Stimulated activated naive CD8-positive, alpha-beta T cell treated with anti-CD3 and anti-CD28 coated beads, Interleukin-15, amount 100 ng/mL, for 72 hours (primary cell): ENCODE results near the gene CCDC12.
A peak's percentile ranks its signal among the peaks of the same experiment; 100 is the strongest.

ENCODE experiments used
- ATAC-seq: fragments of 150-1000 bp; cut with Tn5 transposase; 2 replicates; pipeline ENCODE4 v1.10.0; 2021; ENCODE audit warnings: mild to moderate bottlenecking, moderate library complexity
- DNase-seq, 2 donors: peaks; one replicate each; pipeline ENCODE4 v3.0.0; 2021 to 2022
- H3K27ac Mint-ChIP-seq, 2 donors: one replicate each; pipeline ENCODE4 v1.8.0; 2022; ENCODE audit warnings: mild to moderate bottlenecking in 2 of 2, mixed read lengths in 2 of 2, moderate library complexity in 2 of 2
- H3K27me3 Mint-ChIP-seq: one replicate; pipeline ENCODE4 v1.8.0; 2022; ENCODE audit warnings: mixed read lengths
- H3K4me1 Mint-ChIP-seq: one replicate; pipeline ENCODE4 v1.8.0; 2022; ENCODE audit warnings: mild to moderate bottlenecking, mixed read lengths
- H3K4me3 Mint-ChIP-seq, 2 donors: one replicate each; pipeline ENCODE4 v1.8.0; 2022; ENCODE audit warnings: mild to moderate bottlenecking in 2 of 2, mixed read lengths in 2 of 2, moderate library complexity in 1 of 2
- H3K9me3 Mint-ChIP-seq, 2 donors: one replicate each; pipeline ENCODE4 v1.8.0; 2022; ENCODE audit warnings: mixed read lengths in 2 of 2

CCDC12 gene

GRCh38 chr3:46962427-46962826, 14.1 kb downstream of the CCDC12 start:
- no peak for ATAC-seq
- no peak overlapping the region for H3K27ac Mint-ChIP-seq

GRCh38 chr3:46960835-46961234, 15.7 kb downstream of the CCDC12 start:
- DNase-seq (no peak), ATAC-seq (no peak)
- H3K4me3 Mint-ChIP-seq, result peak overlapping the region; percentile 5 to 79
- H3K4me1 Mint-ChIP-seq, result peaks cover 87% of the 10 kb centered on the region
- H3K27ac Mint-ChIP-seq, result peak overlapping the region; percentile 79 to 86
- no peaks in the 10 kb centered on the region for H3K9me3 Mint-ChIP-seq
- H3K27me3 Mint-ChIP-seq, result no peaks in the 10 kb centered on the region

More at GRCh38 chr3:46962427-46962826, 14.1 kb downstream of the CCDC12 start:
- peaks cover 87% of the 10 kb centered on the region for H3K4me1 Mint-ChIP-seq
- no peaks in the 10 kb centered on the region for H3K27me3 Mint-ChIP-seq
- DNase-seq, result no peak
- no peak overlapping the region for H3K4me3 Mint-ChIP-seq
- H3K9me3 Mint-ChIP-seq, result no peaks in the 10 kb centered on the region

- ATAC-seq (no peak), DNase-seq (no peak)
- H3K4me1 Mint-ChIP-seq, result peaks cover 87% of the 10 kb centered on the region
- H3K9me3 Mint-ChIP-seq, result no peaks in the 10 kb centered on the region
- H3K27me3 Mint-ChIP-seq, result no peaks in the 10 kb centered on the region
- H3K27ac Mint-ChIP-seq, result peak overlapping the region; percentile 12 to 79
- H3K4me3 Mint-ChIP-seq, result peak overlapping the region; percentile 74 to 79
Observed at GRCh38 chr3:46960081-46960701, 16.4 kb downstream of the CCDC12 start.

- DNase-seq (peak; percentile 47 to 70), ATAC-seq (peak; percentile 89)
- Mint-ChIP-seq H3K27me3 (no peaks in the 10 kb centered on the region), H3K4me3 (peak overlapping the region; percentile 74 to 79), H3K9me3 (no peaks in the 10 kb centered on the region), H3K27ac (peak overlapping the region; percentile 39 to 90), H3K4me1 (peaks cover 96% of the 10 kb centered on the region)
Observed at GRCh38 chr3:46959161-46959511, 17.4 kb downstream of the CCDC12 start.

- DNase-seq (no peak), ATAC-seq (no peak)
- no peaks in the 10 kb centered on the region for H3K9me3 Mint-ChIP-seq
- peak overlapping the region; percentile 39 to 90 for H3K27ac Mint-ChIP-seq
- H3K27me3 Mint-ChIP-seq, result no peaks in the 10 kb centered on the region
- H3K4me1 Mint-ChIP-seq, result peaks cover 100% of the 10 kb centered on the region
- H3K4me3 Mint-ChIP-seq, result peak overlapping the region; percentile 74 to 79
Observed at GRCh38 chr3:46958467-46959160, 17.9 kb downstream of the CCDC12 start.

- Mint-ChIP-seq H3K4me1 (peaks cover 100% of the 10 kb centered on the region), H3K4me3 (peak overlapping the region; percentile 79 to 83), H3K9me3 (no peaks in the 10 kb centered on the region), H3K27me3 (no peaks in the 10 kb centered on the region), H3K27ac (peak overlapping the region; percentile 88 to 97)
- DNase-seq, result no peak
- ATAC-seq, result no peak
Observed at GRCh38 chr3:46957092-46957820, 19.3 kb downstream of the CCDC12 start.

GRCh38 chr3:46955801-46956259, 20.7 kb downstream of the CCDC12 start:
- no peaks in the 10 kb centered on the region for H3K9me3 Mint-ChIP-seq
- DNase-seq (peak; percentile 38 to 66), ATAC-seq (peak; percentile 68)
- no peaks in the 10 kb centered on the region for H3K27me3 Mint-ChIP-seq
- peak overlapping the region; percentile 79 to 83 for H3K4me3 Mint-ChIP-seq
- peaks cover 97% of the 10 kb centered on the region for H3K4me1 Mint-ChIP-seq
- H3K27ac Mint-ChIP-seq, result peak overlapping the region; percentile 97

DNA sequence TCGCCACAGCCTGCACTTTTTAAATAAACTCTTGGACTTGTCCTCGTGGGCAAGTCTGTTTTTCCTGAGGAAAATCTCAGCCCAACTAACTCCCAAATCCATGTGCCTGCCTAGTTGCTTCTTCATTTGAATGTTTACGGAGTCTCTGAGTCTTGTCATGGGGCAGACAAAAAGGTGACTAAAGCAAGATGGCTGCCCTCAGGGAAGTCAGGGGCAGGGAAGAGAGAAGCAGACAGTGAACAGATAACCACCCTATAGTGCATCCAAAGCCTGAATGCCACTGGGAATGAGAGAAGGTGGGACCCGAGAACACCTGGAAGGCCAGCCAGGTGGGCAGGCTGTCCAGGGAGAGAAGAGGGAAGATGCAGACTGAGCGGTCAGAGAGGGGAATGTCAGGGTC, 21.4 kb downstream of the CCDC12 start:
- Mint-ChIP-seq H3K27ac (peak overlapping the region; percentile 97), H3K4me3 (peak overlapping the region; percentile 79 to 83)

DNA sequence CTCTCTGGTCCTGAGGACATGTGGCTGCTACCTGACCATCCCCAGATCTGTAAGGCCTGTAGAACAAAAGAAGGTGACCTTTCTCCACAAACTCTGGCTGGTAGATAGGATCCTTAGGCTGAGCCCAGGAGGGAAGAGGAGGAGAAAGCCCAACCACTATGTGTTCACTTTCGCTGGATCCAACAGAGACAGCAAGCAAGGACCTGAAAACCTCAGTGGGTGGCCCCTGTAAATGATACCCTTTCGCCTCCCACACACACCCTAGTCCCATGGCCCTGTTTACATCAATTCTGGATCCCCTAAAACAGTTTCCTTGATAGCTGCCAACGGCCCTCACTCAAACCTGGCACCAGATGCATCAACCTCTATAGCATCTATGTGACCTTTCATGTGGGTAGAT, 22.4 kb downstream of the CCDC12 start:
- H3K9me3 Mint-ChIP-seq, result no peaks in the 10 kb centered on the region
- no peaks in the 10 kb centered on the region for H3K27me3 Mint-ChIP-seq
- ATAC-seq (peak; percentile 8), DNase-seq (peak in 1 of 2 donors; percentile 29)
- peaks cover 97% of the 10 kb centered on the region for H3K4me1 Mint-ChIP-seq
- H3K4me3 Mint-ChIP-seq, result peak overlapping the region; percentile 79 to 83
- peak overlapping the region; percentile 97 for H3K27ac Mint-ChIP-seq

More for the DNA sequence above, 21.4 kb downstream of the CCDC12 start:
- no peak for ATAC-seq
- no peak for DNase-seq
- Mint-ChIP-seq H3K9me3 (no peaks in the 10 kb centered on the region), H3K4me1 (peaks cover 97% of the 10 kb centered on the region), H3K27me3 (no peaks in the 10 kb centered on the region)

DNA sequence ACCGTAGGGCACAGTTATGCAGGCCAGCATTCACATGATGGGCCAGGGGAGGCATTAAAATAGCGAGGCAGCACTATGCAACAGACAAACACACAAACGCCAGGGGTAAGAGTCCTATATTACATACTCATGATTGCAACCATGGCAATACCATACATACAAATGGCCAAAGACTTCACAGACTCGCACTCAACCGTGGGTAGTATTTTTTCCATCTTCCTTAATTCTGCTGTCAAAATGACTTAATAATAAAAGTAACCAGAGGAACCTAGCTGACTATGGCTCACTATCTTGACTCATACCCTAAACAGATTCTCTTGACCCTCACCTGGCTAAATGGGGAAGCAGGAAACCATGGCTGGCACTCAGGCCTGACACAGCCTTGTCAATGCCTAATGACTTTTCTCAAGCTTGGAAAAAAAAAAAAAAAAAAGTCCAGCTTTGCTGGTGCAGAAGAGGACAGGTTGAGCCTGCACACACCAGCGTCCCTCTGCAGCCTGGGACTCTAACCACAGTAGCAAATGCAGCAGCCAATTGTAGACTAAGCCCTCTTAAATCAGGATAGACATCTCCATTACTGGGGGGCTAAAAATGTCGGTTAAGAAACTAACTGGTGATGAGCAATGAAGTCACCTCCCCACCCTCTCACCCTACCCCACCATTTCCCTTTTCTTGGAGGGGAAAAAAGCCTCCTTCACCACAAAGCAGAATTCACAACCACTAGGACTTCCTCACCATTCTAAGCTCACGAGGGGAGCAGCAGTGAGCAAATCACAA, 23.1 kb downstream of the CCDC12 start:
- ATAC-seq (peak; percentile 47), DNase-seq (peak in 1 of 2 donors; percentile 29)
- Mint-ChIP-seq H3K9me3 (no peaks in the 10 kb centered on the region), H3K4me3 (peak overlapping the region; percentile 79 to 83), H3K27me3 (no peaks in the 10 kb centered on the region), H3K4me1 (peaks cover 97% of the 10 kb centered on the region), H3K27ac (peak overlapping the region; percentile 59 to 97)

DNA sequence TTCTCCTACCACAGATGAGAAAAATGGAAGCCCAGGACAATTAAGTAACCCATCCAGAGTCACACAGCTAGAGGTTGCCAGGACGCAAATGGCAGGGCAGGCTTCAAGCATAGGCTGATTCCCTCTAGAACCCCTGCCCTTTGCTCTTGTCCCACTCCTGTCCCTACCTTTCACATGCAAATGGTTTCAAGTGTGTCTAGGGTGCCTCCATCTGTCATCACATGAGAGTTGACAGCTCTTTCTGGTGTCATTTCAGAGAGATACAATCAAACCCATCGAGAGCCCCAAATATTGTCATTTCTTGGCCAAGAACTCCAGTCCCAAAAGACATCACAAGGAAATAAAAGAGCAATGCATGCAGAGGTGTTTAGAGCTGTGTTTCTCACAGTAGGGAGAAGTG, 23.7 kb downstream of the CCDC12 start:
- DNase-seq (no peak), ATAC-seq (no peak)
- Mint-ChIP-seq H3K27ac (no peak overlapping the region), H3K27me3 (no peaks in the 10 kb centered on the region), H3K4me3 (peak overlapping the region; percentile 79 to 83), H3K9me3 (no peaks in the 10 kb centered on the region), H3K4me1 (peaks cover 97% of the 10 kb centered on the region)

DNA sequence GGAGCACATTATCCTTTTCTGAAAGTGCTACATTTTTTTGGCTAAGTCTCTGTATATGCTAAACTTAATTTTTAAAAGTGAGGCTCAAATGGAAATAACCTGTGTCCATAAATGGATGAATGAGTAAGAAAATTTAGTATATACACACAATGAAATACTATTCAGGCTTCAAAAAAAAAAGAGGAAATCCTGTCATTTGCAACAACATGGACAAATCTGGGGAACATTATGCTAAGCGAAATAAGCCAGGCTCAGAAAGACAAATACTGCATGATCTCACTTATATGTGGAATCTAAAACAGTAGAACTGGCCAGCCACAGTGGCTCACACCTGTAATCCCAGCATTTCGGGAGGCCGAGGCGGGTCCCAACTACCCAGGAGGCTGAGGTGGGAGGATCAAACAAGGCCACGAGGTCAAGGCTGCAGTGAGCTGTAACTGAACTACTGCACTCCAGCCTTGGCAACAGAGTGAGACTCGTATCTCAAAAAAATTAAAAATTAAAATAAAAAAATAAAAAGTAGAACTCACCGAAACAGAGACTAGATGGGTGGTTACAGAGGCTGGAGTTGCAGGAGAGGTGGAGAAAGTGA, 25.8 kb downstream of the CCDC12 start:
- DNase-seq (no peak), ATAC-seq (no peak)
- Mint-ChIP-seq H3K27me3 (no peaks in the 10 kb centered on the region), H3K27ac (no peak overlapping the region), H3K4me1 (peaks cover 97% of the 10 kb centered on the region), H3K4me3 (no peak overlapping the region), H3K9me3 (no peaks in the 10 kb centered on the region)

DNA sequence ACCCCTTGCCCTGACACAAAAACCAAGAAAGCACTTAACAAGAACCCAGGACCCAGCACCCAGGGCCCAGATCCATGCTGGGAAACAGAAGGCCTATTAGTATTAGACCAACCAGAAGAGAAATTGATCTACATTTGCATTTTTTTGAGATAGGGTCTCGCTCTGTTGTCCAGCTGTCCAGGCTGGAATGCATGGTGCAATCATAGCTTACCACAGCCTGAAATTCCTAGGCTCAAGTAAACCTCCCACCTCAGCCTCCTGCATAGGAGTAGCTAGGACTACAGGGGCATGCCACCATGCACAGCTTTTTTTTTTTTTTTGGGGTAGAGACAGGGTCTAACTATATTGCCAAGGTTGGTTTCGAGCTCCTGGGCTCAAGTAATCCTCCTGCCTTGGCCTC, 26.4 kb downstream of the CCDC12 start:
- Mint-ChIP-seq H3K27ac (peak overlapping the region; percentile 34 to 75), H3K4me1 (peaks cover 97% of the 10 kb centered on the region), H3K9me3 (no peaks in the 10 kb centered on the region), H3K4me3 (peak overlapping the region; percentile 31 to 44), H3K27me3 (no peaks in the 10 kb centered on the region)
- DNase-seq, result no peak
- ATAC-seq, result no peak

- ATAC-seq (peak; percentile 31), DNase-seq (peak in 1 of 2 donors; percentile 34)
- Mint-ChIP-seq H3K27me3 (no peaks in the 10 kb centered on the region), H3K4me3 (peak overlapping the region; percentile 54 to 76), H3K9me3 (no peaks in the 10 kb centered on the region), H3K27ac (peak overlapping the region; percentile 73 to 77), H3K4me1 (peaks cover 97% of the 10 kb centered on the region)
Observed at GRCh38 chr3:46948830-46949671, 27.5 kb downstream of the CCDC12 start.
